Measurements from ENCODE around the gene AQP1. TPM values are rescaled to one million over a fixed set of nuclear protein-coding genes. Genes with fewer than 3 reads are reported as not detected.

AQP1 gene
- total and polyA plus RNA-seq, 2 of the 8 experiments (the other 6 are each of a cell fraction or from before 2014, with no cell fraction given) = 0.18 to 0.19 TPM

- no peaks in the 10 kb centered on the region for H3K27me3 ChIP-seq (replicated peaks in 1 of 4; ENCODE audit: control insufficient read depth in 3 of 4, extremely low read depth in 1 of 4, insufficient read depth in 3 of 4, low read length in 3 of 4)
- H2BK20ac ChIP-seq (ENCODE audit: low read length) = no peak overlapping the region
- no peak overlapping the region for H3K4me2 ChIP-seq (ENCODE audit: insufficient read depth in 1 of 2, low read depth in 2 of 2, low read length in 2 of 2)
- no peak overlapping the region for H4K8ac ChIP-seq (ENCODE audit: extremely low read depth, insufficient read depth, low read length)
- H3K79me1 ChIP-seq (ENCODE audit: low read depth, low read length) = no peaks in the 10 kb centered on the region
- H2AFZ ChIP-seq (ENCODE audit: low read length) = no peak overlapping the region
- ChIA-PET CTCF (ENCODE audit: partially characterized antibody) (interaction anchor here (0.7 to 2.0 kb wide), 6 partner anchors 33 to 184 kb away, joined by 3 to 6 read pairs (median 4); no protein-coding TSS in a partner anchor), POLR2A (ENCODE audit: partially characterized antibody) (no interaction called here)
- no peak overlapping the region for H2BK5ac ChIP-seq (ENCODE audit: low read depth, low read length)
- TF ChIP-seq CBX5 (IDR thresholded peaks at IDR 0.05; ENCODE audit: low read depth, low read length) = no peak
- no peak for TF ChIP-seq POLR2A (IDR thresholded peaks at IDR 0.05; ENCODE audit: control extremely low read depth in 1 of 2, low read depth in 2 of 2, low read length in 2 of 2)
- no peak for TF ChIP-seq NRF1 (IDR thresholded peaks at IDR 0.05; ENCODE audit: low read depth, low read length)
- no peak for TF ChIP-seq E2F6 (IDR thresholded peaks at IDR 0.05)
- TF ChIP-seq JUND (IDR thresholded peaks at IDR 0.05; ENCODE audit: low read length) = no peak
- no peak for TF ChIP-seq RFX5 (IDR thresholded peaks at IDR 0.05; ENCODE audit: borderline replicate concordance, low read depth, low read length)
- TF ChIP-seq TAF1 (IDR thresholded peaks at IDR 0.05; ENCODE audit: low read depth, low read length) = no peak
- no peak for TF ChIP-seq SIX5 (IDR thresholded peaks at IDR 0.05; ENCODE audit: low read depth, low read length)
- TF ChIP-seq FOSL1 (IDR thresholded peaks at IDR 0.05; ENCODE audit: insufficient read depth, low read depth, low read length) = no peak
- TF ChIP-seq HDAC2 (IDR thresholded peaks at IDR 0.05; ENCODE audit: borderline replicate concordance in 1 of 2, low read depth in 2 of 2, low read length in 2 of 2) = no peak
- no peak for TF ChIP-seq CTBP2 (IDR thresholded peaks at IDR 0.05; ENCODE audit: borderline replicate concordance, insufficient read depth, insufficient read length, low read length)
- no peak for TF ChIP-seq EGR1 (IDR thresholded peaks at IDR 0.05; ENCODE audit: borderline replicate concordance, low read depth, low read length)
- 73% methylated on average over 8 of the region's 8 CpGs; no CpG with 5 or more reads in 1 of the 2 experiments for WGBS, 2 experiments (ENCODE audit: extremely low coverage in 1 of 2, insufficient coverage in 1 of 2, insufficient read length in 1 of 2, insufficient replicate concordance in 2 of 2, low coverage in 1 of 2, low lambda C conversion rate in 2 of 2, missing lambda C conversion rate in 1 of 2)
- H3K36me3 ChIP-seq (ENCODE audit: control insufficient read depth in 2 of 4, insufficient read depth in 4 of 4, low read length in 3 of 4) = no peaks in the 10 kb centered on the region
- no peak overlapping the region for H3K4ac ChIP-seq (replicated peaks; ENCODE audit: insufficient read length, low read depth, low read length)
- DNase-seq (ENCODE audit: low read depth in 1 of 2, low spot score in 2 of 2) (no peak), FAIRE-seq (no peak)
- H2BK15ac ChIP-seq (ENCODE audit: low read length) = no peak overlapping the region
- H4K91ac ChIP-seq (replicated peaks; ENCODE audit: insufficient read length, low read length) = no peak overlapping the region
- no peak overlapping the region for H3K4me3 ChIP-seq (ENCODE audit: extremely low read depth in 1 of 4, insufficient read depth in 2 of 4, low read depth in 3 of 4, low read length in 4 of 4)
- H3K27ac ChIP-seq (ENCODE audit: low read depth, low read length) = no peak overlapping the region
- H3K23me2 ChIP-seq (ENCODE audit: low read depth, low read length) = no peaks in the 10 kb centered on the region
- no peak overlapping the region for H2AK5ac ChIP-seq (ENCODE audit: low read depth, low read length)
- no peak overlapping the region for H2BK120ac ChIP-seq (replicated peaks; ENCODE audit: low read depth, low read length)
- H3K14ac ChIP-seq (ENCODE audit: insufficient read length) = no peak overlapping the region
- H4K20me1 ChIP-seq (replicated peaks in 1 of 2; ENCODE audit: control insufficient read depth in 1 of 2, insufficient read depth in 2 of 2, low read length in 2 of 2) = no peaks in the 10 kb centered on the region
- H3K23ac ChIP-seq (ENCODE audit: insufficient read length) = no peak overlapping the region
- peaks cover 0 to 6% of the 10 kb centered on the region in 2 experiments; a peak in 1 of 4 replicates for H3K9me3 ChIP-seq (ENCODE audit: insufficient read depth in 2 of 2, low read depth in 1 of 2, low read length in 1 of 2)
- no peak overlapping the region for H3K56ac ChIP-seq (replicated peaks; ENCODE audit: insufficient read length, low read depth, low read length)
- no peaks in the 10 kb centered on the region for H3K79me2 ChIP-seq (ENCODE audit: control insufficient read depth in 1 of 2, insufficient read depth in 2 of 2, low read length in 2 of 2)
- H2BK12ac ChIP-seq (ENCODE audit: low read depth, low read length) = no peak overlapping the region
- H3K18ac ChIP-seq (ENCODE audit: extremely low read depth, low read length) = no peak overlapping the region
- H3K9ac ChIP-seq (replicated peaks in 1 of 4; ENCODE audit: extremely low read depth in 1 of 4, low read depth in 3 of 4, low read length in 3 of 4) = no peak overlapping the region
- H3K4me1 ChIP-seq (replicated peaks in 1 of 4; ENCODE audit: control insufficient read depth in 3 of 4, insufficient read depth in 4 of 4, low read length in 3 of 4) = no peaks in the 10 kb centered on the region
- H4K5ac ChIP-seq (ENCODE audit: insufficient read length, low read depth, low read length) = no peak overlapping the region
These were observed 30.1 kb downstream of the AQP1 start for GRCh38 chr7:30941582-30942323.
